WTC11 (cell line): ENCODE results near the gene SLC16A8. TPM values are rescaled to one million over a fixed set of nuclear protein-coding genes. Genes with fewer than 3 reads are reported as not detected.

Source experiments
- ATAC-seq: fragments of 200-7000 bp; cut with Tn5 transposase; 2 replicates; pipeline ENCODE4 v1.10.0; 2021; ENCODE audit warnings: mild to moderate bottlenecking, moderate library complexity
- CTCF ChIA-PET: fragments of 300-600 bp; sonication (Branson Sonifier 250); formaldehyde crosslinking; loops from one replicate; lab custom pipeline; 2021; ENCODE audit warnings: antibody characterized with exemption; lab: Charles Lee
- POLR2A ChIA-PET: fragments of 350-600 bp; sonication (Branson Sonifier 250); formaldehyde crosslinking; loops from one replicate; lab custom pipeline; 2021; ENCODE audit warnings: antibody characterized with exemption; lab: Charles Lee
- DNase-seq: peaks from one replicate; pipeline ENCODE4 v3.0.0; 2021; ENCODE audit warnings: low spot score
- H3K27ac Mint-ChIP-seq: 2 replicates; pipeline ENCODE4 v1.8.0; 2021; ENCODE audit warnings: mixed read lengths
- H3K27me3 Mint-ChIP-seq: 2 replicates; pipeline ENCODE4 v1.8.0; 2021; ENCODE audit warnings: low read depth, mild to moderate bottlenecking, moderate library complexity, mixed read lengths
- H3K36me3 Mint-ChIP-seq: 2 replicates; pipeline ENCODE4 v1.8.0; 2021; ENCODE audit warnings: mixed read lengths
- H3K4me1 Mint-ChIP-seq: 2 replicates; pipeline ENCODE4 v1.8.0; 2022; ENCODE audit warnings: mixed read lengths
- H3K4me3 Mint-ChIP-seq: 2 replicates; pipeline ENCODE4 v1.8.0; 2021; ENCODE audit warnings: mild to moderate bottlenecking, moderate library complexity, mixed read lengths
- H3K9me3 Mint-ChIP-seq: 2 replicates; pipeline ENCODE4 v1.8.0; 2021; ENCODE audit warnings: mixed read lengths
- AFF4 ChIP-seq: sonication (generic); formaldehyde crosslinking; IDR thresholded peaks from 2 replicates; pipeline ENCODE4 v1.8.1; 2023; ENCODE audit warnings: mild to moderate bottlenecking, missing genetic modification reagents, borderline replicate concordance
- ESRRA ChIP-seq: sonication (generic); formaldehyde crosslinking; IDR thresholded peaks from 2 replicates; pipeline ENCODE4 v1.8.1; 2022; ENCODE audit warnings: mild to moderate bottlenecking, missing genetic modification reagents, borderline replicate concordance
- ETV6 ChIP-seq: sonication (generic); formaldehyde crosslinking; IDR thresholded peaks from 2 replicates; pipeline ENCODE4 v1.8.1; 2022; ENCODE audit warnings: mild to moderate bottlenecking, missing genetic modification reagents
- GTF2I ChIP-seq: fragments of 250-450 bp; sonication (Bioruptor Pico); conservative IDR thresholded peaks from 2 replicates; pipeline ENCODE4 v1.4.0; 2021; ENCODE audit warnings: mild to moderate bottlenecking
- IRF1 ChIP-seq: sonication (generic); formaldehyde crosslinking; IDR thresholded peaks from 2 replicates; pipeline ENCODE4 v1.8.0; 2023; ENCODE audit warnings: missing genetic modification reagents
- IRF2 ChIP-seq: sonication (generic); formaldehyde crosslinking; IDR thresholded peaks from 2 replicates; pipeline ENCODE4 v1.8.0; 2022; ENCODE audit warnings: low read depth, missing genetic modification reagents, borderline replicate concordance
- JUN ChIP-seq: sonication (generic); formaldehyde crosslinking; IDR thresholded peaks from 2 replicates; pipeline ENCODE4 v1.8.0; 2023; ENCODE audit warnings: mild to moderate bottlenecking, missing genetic modification reagents
- MXD4 ChIP-seq: fragments of 250-450 bp; sonication (Bioruptor Pico); IDR thresholded peaks from 2 replicates; pipeline ENCODE4 v1.8.0; 2021; ENCODE audit warnings: mild to moderate bottlenecking, moderate library complexity, borderline replicate concordance
- MYBL2 ChIP-seq: sonication (generic); formaldehyde crosslinking; IDR thresholded peaks from 2 replicates; pipeline ENCODE4 v1.8.1; 2023; ENCODE audit warnings: mild to moderate bottlenecking, moderate library complexity, missing genetic modification reagents
- NFATC4 ChIP-seq: fragments of 250-450 bp; sonication (Bioruptor Pico); IDR thresholded peaks from 2 replicates; pipeline ENCODE4 v1.9.0; 2021; ENCODE audit warnings: mild to moderate bottlenecking
- NFE2L1 ChIP-seq: sonication (generic); formaldehyde crosslinking; IDR thresholded peaks from 2 replicates; pipeline ENCODE4 v1.8.1; 2023; ENCODE audit warnings: missing genetic modification reagents
- NR3C1 ChIP-seq: sonication (generic); formaldehyde crosslinking; conservative IDR thresholded peaks from 2 replicates; pipeline ENCODE4 v1.8.1; 2023; ENCODE audit warnings: low read depth, mild to moderate bottlenecking, missing genetic modification reagents
- PRRX2 ChIP-seq: fragments of 250-450 bp; sonication (Bioruptor Pico); IDR thresholded peaks from 2 replicates; pipeline ENCODE4 v1.8.0; 2021; ENCODE audit warnings: mild to moderate bottlenecking
- TEAD4 ChIP-seq: sonication (generic); formaldehyde crosslinking; IDR thresholded peaks from 2 replicates; pipeline ENCODE4 v1.8.0; 2022; ENCODE audit warnings: mild to moderate bottlenecking, missing genetic modification reagents
- ZNF138 ChIP-seq: sonication (generic); formaldehyde crosslinking; conservative IDR thresholded peaks from 2 replicates; pipeline ENCODE4 v1.8.1; 2022; ENCODE audit warnings: mild to moderate bottlenecking, moderate library complexity, missing genetic modification reagents
- ZNF219 ChIP-seq: sonication (generic); formaldehyde crosslinking; IDR thresholded peaks from 2 replicates; pipeline ENCODE4 v1.8.0; 2023; ENCODE audit warnings: missing genetic modification reagents, mild to moderate bottlenecking, borderline replicate concordance
- ZNF671 ChIP-seq: fragments of 250-450 bp; sonication (Bioruptor Pico); IDR thresholded peaks from 2 replicates; pipeline ENCODE4 v1.8.0; 2021; ENCODE audit warnings: mild to moderate bottlenecking
- total RNA-seq: library from RNA; stranded (reverse); gene quantifications from 3 replicates; pipeline ENCODE4 v1.2.3, GENCODE V29; 2021

The SLC16A8 gene
- total RNA-seq, 1 experiment from 2014 or later = 0.57 TPM

GRCh38 chr22:38072322-38073149 is 11.4 kb downstream of the SLC16A8 start:
- H3K9me3 Mint-ChIP-seq = no peaks in the 10 kb centered on the region
- ChIA-PET CTCF (interaction anchor here (0.6 to 3.4 kb wide), 5 partner anchors 20 to 32 kb away, joined by 3 to 41 read pairs (median 9); no protein-coding TSS in a partner anchor), POLR2A (no interaction called here)
- H3K4me3 Mint-ChIP-seq = no peak overlapping the region
- no peaks in the 10 kb centered on the region for H3K27me3 Mint-ChIP-seq
- H3K4me1 Mint-ChIP-seq = peaks cover 2% of the 10 kb centered on the region; the same call in 1 of the 2 replicates
- peaks cover 10% of the 10 kb centered on the region for H3K36me3 Mint-ChIP-seq
- TF ChIP-seq PRRX2 (CRISPR knock-in tag) (no peak), NFE2L1 (CRISPR knock-in tag) (no peak), ZNF671 (CRISPR knock-in tag) (no peak), IRF1 (CRISPR knock-in tag) (no peak), ZNF219 (CRISPR knock-in tag) (no peak), IRF2 (CRISPR knock-in tag) (no peak), AFF4 (no peak), JUN (CRISPR knock-in tag) (no peak), ZNF138 (CRISPR knock-in tag) (no peak), ETV6 (CRISPR knock-in tag) (no peak), TEAD4 (CRISPR knock-in tag) (no peak), GTF2I (CRISPR knock-in tag) (no peak), MYBL2 (no peak), ESRRA (no peak), NR3C1 (CRISPR knock-in tag) (no peak)
- no peak overlapping the region for H3K27ac Mint-ChIP-seq
- DNase-seq (no peak), ATAC-seq (no peak)

- peaks cover 2% of the 10 kb centered on the region; the same call in 1 of the 2 replicates for H3K4me1 Mint-ChIP-seq
- DNase-seq (no peak), ATAC-seq (no peak)
- H3K4me3 Mint-ChIP-seq = no peak overlapping the region
- TF ChIP-seq NFATC4 = no peak
- no peak for TF ChIP-seq MXD4
- no peak overlapping the region for H3K27ac Mint-ChIP-seq
- POLR2A ChIA-PET = no interaction called here
- H3K36me3 Mint-ChIP-seq = peaks cover 10% of the 10 kb centered on the region
- no peaks in the 10 kb centered on the region for H3K27me3 Mint-ChIP-seq
- CTCF ChIA-PET = interaction anchor here (1.0 to 4.3 kb wide), 4 partner anchors 19 to 32 kb away, joined by 4 to 44 read pairs (median 10); no protein-coding TSS in a partner anchor
- no peaks in the 10 kb centered on the region for H3K9me3 Mint-ChIP-seq
Observed at GRCh38 chr22:38071421-38072321, 12.3 kb downstream of the SLC16A8 start.
